AG09319 (cell line): Measurements from ENCODE around the gene STK24.
"Not testable (repeated sequence)": the region's sequence is repeated elsewhere in the genome, so short reads cannot be mapped to it uniquely, and the experiment has no call there.

ENCODE experiments used
- DNase-seq: peaks from one replicate; pipeline ENCODE4 v3.0.0-alpha.2; 2010; ENCODE audit warnings: low read depth; ENCODE audit errors: extremely low read depth
- TF ChIP-seq, protein P1 (sequence below): IDR thresholded peaks from 2 replicates; pipeline ENCODE4 v1.5.1; 2011; ENCODE audit warnings: low read depth, mild to moderate bottlenecking, inconsistent platforms, low read length, moderate library complexity

The STK24 gene

DNA sequence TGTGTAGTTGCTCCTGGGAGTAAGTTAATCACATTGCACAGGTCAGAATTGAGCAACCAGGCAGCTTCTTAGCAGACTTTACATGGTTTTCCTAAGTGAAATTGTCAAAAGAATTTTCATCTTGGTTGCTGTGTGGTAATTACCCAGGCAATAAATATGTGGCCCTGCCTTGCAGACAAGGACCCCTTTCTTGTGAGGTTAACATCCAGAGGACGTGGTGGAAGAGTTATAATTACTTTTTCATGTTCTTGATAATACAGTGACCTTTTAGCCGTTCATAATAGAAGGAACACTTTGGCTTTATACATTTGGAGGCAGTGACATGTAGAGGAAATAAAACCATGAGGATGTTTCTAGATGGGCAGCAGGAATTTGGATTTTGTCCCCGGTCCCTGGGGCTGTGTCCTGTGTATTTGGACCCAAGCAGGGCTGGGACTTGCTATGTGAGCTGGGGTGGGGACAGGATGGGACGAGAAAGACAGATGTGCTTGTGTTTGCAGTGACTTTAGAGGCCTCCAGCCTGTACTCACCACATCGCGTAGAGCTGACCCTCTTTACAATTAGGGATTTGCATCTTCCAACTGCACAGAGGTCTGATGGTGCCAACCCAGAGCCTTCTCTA, 156.2 kb downstream of the STK24 start:
- no peak for DNase-seq
- TF ChIP-seq, protein P1, sequence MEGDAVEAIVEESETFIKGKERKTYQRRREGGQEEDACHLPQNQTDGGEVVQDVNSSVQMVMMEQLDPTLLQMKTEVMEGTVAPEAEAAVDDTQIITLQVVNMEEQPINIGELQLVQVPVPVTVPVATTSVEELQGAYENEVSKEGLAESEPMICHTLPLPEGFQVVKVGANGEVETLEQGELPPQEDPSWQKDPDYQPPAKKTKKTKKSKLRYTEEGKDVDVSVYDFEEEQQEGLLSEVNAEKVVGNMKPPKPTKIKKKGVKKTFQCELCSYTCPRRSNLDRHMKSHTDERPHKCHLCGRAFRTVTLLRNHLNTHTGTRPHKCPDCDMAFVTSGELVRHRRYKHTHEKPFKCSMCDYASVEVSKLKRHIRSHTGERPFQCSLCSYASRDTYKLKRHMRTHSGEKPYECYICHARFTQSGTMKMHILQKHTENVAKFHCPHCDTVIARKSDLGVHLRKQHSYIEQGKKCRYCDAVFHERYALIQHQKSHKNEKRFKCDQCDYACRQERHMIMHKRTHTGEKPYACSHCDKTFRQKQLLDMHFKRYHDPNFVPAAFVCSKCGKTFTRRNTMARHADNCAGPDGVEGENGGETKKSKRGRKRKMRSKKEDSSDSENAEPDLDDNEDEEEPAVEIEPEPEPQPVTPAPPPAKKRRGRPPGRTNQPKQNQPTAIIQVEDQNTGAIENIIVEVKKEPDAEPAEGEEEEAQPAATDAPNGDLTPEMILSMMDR: no peak

DNA sequence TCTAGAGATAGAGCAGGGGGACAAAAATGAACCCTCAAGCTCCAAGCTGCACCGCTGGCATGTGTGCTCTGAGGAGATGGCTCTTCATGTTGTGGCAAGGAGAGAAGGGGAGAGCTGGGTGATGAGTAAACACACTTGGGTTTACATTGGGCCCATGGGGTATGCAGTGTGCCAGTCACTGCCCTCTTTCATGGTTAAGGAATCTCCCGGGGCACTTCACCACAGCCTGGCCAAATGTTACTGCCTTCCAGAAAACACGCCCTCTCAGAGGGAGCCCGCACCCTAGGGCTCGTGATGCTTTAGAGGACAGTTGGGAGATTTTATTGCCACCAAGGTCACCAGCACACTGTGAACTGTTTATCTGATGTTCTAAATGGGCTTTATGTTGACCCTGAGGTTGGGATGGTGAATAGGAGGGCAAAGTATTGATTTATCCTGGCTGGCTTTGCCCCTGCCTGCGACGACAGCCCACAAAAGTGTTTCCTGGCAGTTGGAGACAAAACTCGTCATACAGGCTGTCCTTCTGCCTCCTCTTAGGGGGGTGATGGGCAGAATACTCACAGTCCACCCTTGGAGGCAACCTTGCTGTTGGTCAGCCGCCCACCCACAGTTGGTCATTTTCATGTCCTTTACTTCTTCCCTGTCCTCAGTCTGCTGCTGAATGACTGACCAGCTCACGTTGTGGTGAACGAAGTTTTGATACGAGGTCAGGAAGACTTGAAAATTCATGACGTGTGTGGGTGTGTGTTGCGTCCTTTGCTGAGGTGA, 156.9 kb downstream of the STK24 start:
- TF ChIP-seq, protein P1: no peak
- DNase-seq: no peak

DNA sequence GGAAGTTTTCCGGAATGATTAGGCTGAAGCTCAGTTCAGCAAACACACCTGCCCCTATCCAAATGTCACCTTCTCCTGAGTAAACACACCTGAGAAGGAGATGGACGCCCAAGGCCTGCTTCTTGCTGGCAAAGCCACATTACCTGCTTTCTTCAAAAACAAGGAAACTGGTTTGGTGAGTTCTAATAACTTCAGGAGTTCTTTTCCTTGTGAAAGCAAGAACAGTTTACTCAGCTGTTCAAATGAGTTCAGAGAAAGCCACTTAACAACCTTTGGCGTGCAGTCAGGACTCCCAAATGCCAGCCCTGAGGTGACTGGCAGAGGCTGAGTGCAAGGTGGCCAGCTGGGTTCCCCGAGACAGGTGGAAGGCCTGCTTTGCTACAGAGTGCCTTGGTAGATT, 160.5 kb downstream of the STK24 start:
- DNase-seq: no peak
- TF ChIP-seq, protein P1: no peak

DNA sequence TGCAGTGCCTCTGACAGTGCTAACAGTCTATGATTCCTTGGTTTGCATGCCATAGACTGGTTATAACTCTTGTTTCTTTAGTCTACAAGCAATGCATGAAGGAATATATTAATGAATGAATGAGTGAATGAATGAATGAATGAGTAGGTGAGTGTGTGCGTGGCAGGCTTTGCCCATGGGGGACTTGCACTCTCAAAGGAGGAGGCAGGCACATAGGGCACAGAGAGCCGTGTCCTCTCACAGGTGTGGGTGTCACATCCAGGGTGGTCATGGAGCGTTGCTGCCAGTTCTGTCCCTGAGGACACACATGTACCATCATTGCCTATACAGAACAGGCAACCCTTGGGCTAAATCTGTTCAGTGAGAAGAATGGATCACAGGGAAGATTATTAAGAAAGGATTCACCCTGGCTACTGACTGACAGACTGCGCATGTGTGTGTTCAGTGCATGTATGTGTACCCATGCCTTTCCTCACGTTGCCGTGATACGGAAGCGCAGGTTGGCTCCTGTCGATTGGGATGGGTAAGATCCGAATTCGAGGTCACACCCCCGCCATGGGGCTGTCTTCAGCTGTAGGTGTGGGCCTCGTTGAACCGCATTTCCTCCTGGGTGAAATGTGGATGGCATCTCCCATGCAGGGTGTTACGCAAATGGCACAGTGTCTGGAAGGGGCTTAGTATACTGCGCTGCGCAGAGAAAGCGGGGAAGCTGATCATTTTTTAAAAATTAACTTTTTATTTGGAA, 161.4 kb downstream of the STK24 start:
- DNase-seq: no peak
- TF ChIP-seq, protein P1: no peak

DNA sequence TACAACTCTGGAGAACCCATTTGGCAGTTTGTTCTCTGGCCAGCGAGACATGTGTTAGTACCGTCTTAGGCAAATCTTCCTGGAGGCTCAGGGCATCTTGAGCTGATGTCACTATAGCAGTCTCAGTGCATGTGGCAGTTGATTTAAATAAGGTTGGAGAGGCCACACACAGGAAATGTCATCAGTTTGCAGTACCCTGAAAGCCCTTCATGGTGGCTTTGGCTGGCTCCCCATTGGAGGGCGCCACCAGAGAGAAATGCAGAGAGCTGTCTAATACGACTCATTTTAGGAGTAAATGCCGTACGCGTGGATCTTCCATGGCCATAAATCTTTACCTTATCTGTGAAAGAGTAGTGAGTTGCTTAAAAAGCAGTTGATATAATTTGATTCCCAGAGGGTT, 163.1 kb downstream of the STK24 start:
- DNase-seq: no peak

DNA sequence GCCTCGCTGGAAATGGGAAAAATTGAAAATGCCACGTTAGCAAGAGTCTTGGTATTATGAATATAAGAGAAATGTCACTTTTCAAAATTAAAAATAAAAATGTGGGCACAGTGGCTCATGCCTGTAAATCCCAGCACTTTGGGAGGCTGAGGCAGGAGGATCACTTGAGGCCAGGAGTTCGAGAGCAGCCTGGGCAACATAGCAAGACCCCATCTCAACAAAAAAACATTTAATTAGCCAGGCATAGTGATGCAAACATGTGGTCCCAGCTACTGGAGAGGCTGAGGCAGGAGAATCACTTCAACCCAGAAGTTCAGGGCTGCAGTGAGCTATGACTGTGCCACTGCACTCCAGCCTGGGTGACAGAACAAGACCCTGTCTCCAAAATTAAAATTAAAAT, 163.6 kb downstream of the STK24 start:
- DNase-seq: not testable (repeated sequence)

More for the DNA sequence above, 163.1 kb downstream of the STK24 start:
- TF ChIP-seq, protein P1: no peak

DNA sequence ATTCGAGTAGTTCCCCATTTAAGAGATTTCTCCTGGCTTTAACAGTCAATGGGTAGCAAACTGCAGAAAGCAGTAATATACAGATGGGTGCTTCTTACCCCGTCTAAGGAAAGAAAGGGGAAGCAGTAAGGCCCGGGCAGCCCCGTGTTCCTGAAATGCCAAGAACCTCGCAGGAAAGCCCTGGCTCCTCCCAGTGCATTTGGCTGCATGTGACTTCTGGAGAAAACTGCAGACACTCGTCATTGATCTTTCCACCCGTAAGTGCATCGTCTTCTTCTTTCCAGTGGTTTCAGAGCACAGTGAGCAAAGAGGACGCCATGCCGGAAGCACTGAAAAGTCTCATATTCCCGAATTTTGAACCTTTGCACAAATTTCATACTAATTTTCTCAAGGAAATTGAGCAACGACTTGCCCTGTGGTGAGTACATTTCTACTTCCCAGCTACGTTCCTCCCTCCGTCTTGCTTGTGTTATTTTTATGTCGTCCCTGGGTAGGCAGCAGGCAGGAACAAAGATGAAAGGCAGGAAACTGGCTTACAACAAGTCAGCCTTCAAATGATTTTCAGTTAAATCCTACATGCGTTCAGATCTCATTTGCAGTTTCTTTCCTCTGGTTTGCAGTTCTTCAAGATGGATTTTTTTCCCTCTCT, 165.2 kb downstream of the STK24 start:
- DNase-seq: no peak
- TF ChIP-seq, protein P1: no peak
